MM.1S (cell line): ENCODE data around the gene FMN2.

Experiments
- CTCF ChIP-seq: fragments of 300-600 bp; sonication (generic); IDR thresholded peaks from 2 replicates; pipeline ENCODE4 v1.5.1; 2016; ENCODE audit warnings: antibody characterized with exemption, low read length, mixed read lengths
- EZH2 ChIP-seq: fragments of 300-600 bp; sonication (generic); optimal IDR thresholded peaks from 2 replicates; pipeline ENCODE3; 2017; ENCODE audit warnings: low read depth, mild to moderate bottlenecking, antibody characterized with exemption, low read length, mixed read lengths

DNA sequence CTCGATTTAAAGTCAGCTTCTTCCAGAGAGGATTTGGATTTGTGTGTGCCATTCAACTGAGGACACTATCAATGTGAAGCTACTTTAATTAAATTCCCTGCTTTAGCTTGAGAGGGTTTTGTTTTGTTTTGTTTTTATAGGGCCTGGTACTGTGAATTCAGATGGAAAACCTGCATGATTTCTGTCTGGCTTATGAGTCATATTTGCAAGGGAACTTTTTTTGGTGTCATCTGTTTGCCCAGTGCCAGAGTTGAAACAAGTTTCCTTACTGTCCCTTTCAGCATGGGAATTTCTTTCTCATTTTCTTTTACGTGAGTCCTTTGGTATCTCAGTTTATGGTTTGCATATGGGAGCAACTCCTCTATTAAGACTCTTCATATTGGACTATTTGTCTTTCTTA lies 325.6 kb downstream of the FMN2 start:
- no peak for TF ChIP-seq EZH2
- no peak for TF ChIP-seq CTCF
